H1 (cell line): ENCODE data around the gene ZBTB16. TPM values are rescaled to one million over a fixed set of nuclear protein-coding genes. Genes with fewer than 3 reads are reported as not detected.

Experiments
- CTCF ChIA-PET: fragments of 300-600 bp; sonication (Branson Sonifier 250); formaldehyde crosslinking; loops from one replicate; lab custom pipeline; 2021; ENCODE audit not compliant: partially characterized antibody; lab: Charles Lee
- POLR2A ChIA-PET: fragments of 300-600 bp; sonication (Branson Sonifier 250); formaldehyde crosslinking; loops from one replicate; lab custom pipeline; 2021; ENCODE audit warnings: inconsistent platforms; ENCODE audit not compliant: partially characterized antibody; lab: Charles Lee
- DNase-seq, 2 experiments: peaks; one replicate each; pipeline versions ENCODE4 v3.0.0 to v3.0.0-alpha.2; 2010 to 2022; ENCODE audit warnings: low spot score in 2 of 2, low read depth in 1 of 2, mixed read lengths in 1 of 2
- FAIRE-seq: peaks from 2 replicates; lab custom pipeline; 2011; peaks lifted over from hg19 to GRCh38; lab: Jason Lieb, UNC
- H2AFZ ChIP-seq: 2 replicates; pipeline ENCODE4 v1.8.1; 2012; ENCODE audit warnings: low read length, inconsistent platforms
- H2AK5ac ChIP-seq: 2 replicates; pipeline ENCODE4 v1.6.1; 2013; ENCODE audit warnings: low read depth, low read length
- H2BK120ac ChIP-seq: replicated peaks from 2 replicates; pipeline ENCODE3; 2013; ENCODE audit warnings: low read depth, low read length, inconsistent platforms
- H2BK12ac ChIP-seq: 2 replicates; pipeline ENCODE4 v1.6.1; 2013; ENCODE audit warnings: low read depth, low read length
- H2BK15ac ChIP-seq: 2 replicates; pipeline ENCODE4 v1.6.1; 2013; ENCODE audit warnings: low read length
- H2BK20ac ChIP-seq: 2 replicates; pipeline ENCODE4 v1.6.1; 2013; ENCODE audit warnings: low read length
- H2BK5ac ChIP-seq: 2 replicates; pipeline ENCODE4 v1.6.1; 2013; ENCODE audit warnings: low read depth, low read length
- H3K14ac ChIP-seq: 2 replicates; pipeline ENCODE4 v1.6.1; 2013; ENCODE audit warnings: inconsistent platforms; ENCODE audit not compliant: insufficient read length
- H3K18ac ChIP-seq: 2 replicates; pipeline ENCODE4 v1.6.1; 2013; ENCODE audit warnings: low read length; ENCODE audit errors: extremely low read depth
- H3K23ac ChIP-seq: 2 replicates; pipeline ENCODE4 v1.6.1; 2013; ENCODE audit warnings: inconsistent platforms; ENCODE audit not compliant: insufficient read length
- H3K23me2 ChIP-seq: 2 replicates; pipeline ENCODE4 v1.6.1; 2013; ENCODE audit warnings: low read depth, low read length
- H3K27ac ChIP-seq: 2 replicates; pipeline ENCODE4 v1.6.1; 2011; ENCODE audit warnings: low read depth, low read length, inconsistent platforms
- H3K27me3 ChIP-seq, 4 experiments: replicated peaks in 1 of 4; 1 replicate in 1 of 4; 2 replicates in 3 of 4; pipeline versions ENCODE4 v1.6.1 to v1.8.1; 2011 to 2013; ENCODE audit warnings: low read length in 3 of 4, mild to moderate bottlenecking in 3 of 4, inconsistent platforms in 2 of 4, mixed read lengths in 2 of 4, moderate library complexity in 1 of 4; ENCODE audit not compliant: control insufficient read depth in 3 of 4, insufficient read depth in 3 of 4; ENCODE audit errors: extremely low read depth in 1 of 4
- H3K36me3 ChIP-seq, 4 experiments: 2 replicates each; pipeline versions ENCODE4 v1.6.1 to v1.8.1; 2011 to 2013; ENCODE audit warnings: mild to moderate bottlenecking in 4 of 4, low read length in 3 of 4, moderate library complexity in 2 of 4, control low read depth in 1 of 4, inconsistent platforms in 1 of 4; ENCODE audit not compliant: insufficient read depth in 4 of 4, control insufficient read depth in 2 of 4
- H3K4ac ChIP-seq: replicated peaks from 2 replicates; pipeline ENCODE3; 2013; ENCODE audit warnings: low read length, low read depth, mixed read lengths, inconsistent platforms; ENCODE audit not compliant: insufficient read length
- H3K4me1 ChIP-seq, 4 experiments: replicated peaks in 1 of 4; 1 replicate in 1 of 4; 2 replicates in 3 of 4; pipeline versions ENCODE4 v1.6.1 to v1.8.1; 2011 to 2013; ENCODE audit warnings: low read length in 3 of 4, inconsistent platforms in 2 of 4, mixed read lengths in 1 of 4; ENCODE audit not compliant: insufficient read depth in 4 of 4, control insufficient read depth in 3 of 4
- H3K4me2 ChIP-seq, 2 experiments: 2 replicates each; pipeline versions ENCODE4 v1.6.1 to v1.8.1; 2011 to 2013; ENCODE audit warnings: low read depth in 2 of 2, low read length in 2 of 2, control low read depth in 1 of 2, inconsistent platforms in 1 of 2, mild to moderate bottlenecking in 1 of 2; ENCODE audit not compliant: insufficient read depth in 1 of 2
- H3K4me3 ChIP-seq, 4 experiments: fragments of 200-600, 300-600 bp in 1 of 4; sonication (generic), shearing (Covaris generic), sonication (Bioruptor Twin) in 1 of 4; 2 replicates each; pipeline versions ENCODE4 v1.5.1 to v1.8.1; 2011 to 2016; ENCODE audit warnings: low read length in 4 of 4, low read depth in 3 of 4, control low read depth in 2 of 4, inconsistent platforms in 2 of 4, mild to moderate bottlenecking in 2 of 4, mixed read lengths in 1 of 4, moderate library complexity in 1 of 4; ENCODE audit not compliant: insufficient read depth in 2 of 4; ENCODE audit errors: extremely low read depth in 1 of 4
- H3K56ac ChIP-seq: replicated peaks from 2 replicates; pipeline ENCODE3; 2013; ENCODE audit warnings: low read depth, mild to moderate bottlenecking, mixed read lengths, low read length, inconsistent platforms; ENCODE audit not compliant: insufficient read length
- H3K79me1 ChIP-seq: 2 replicates; pipeline ENCODE4 v1.6.1; 2013; ENCODE audit warnings: low read depth, low read length, control low read depth
- H3K79me2 ChIP-seq, 2 experiments: 2 replicates each; pipeline versions ENCODE4 v1.6.1 to v1.8.1; 2012 to 2013; ENCODE audit warnings: low read length in 2 of 2, mild to moderate bottlenecking in 2 of 2, inconsistent platforms in 1 of 2; ENCODE audit not compliant: insufficient read depth in 2 of 2, control insufficient read depth in 1 of 2
- H3K9ac ChIP-seq, 4 experiments: replicated peaks in 1 of 4; 1 replicate in 1 of 4; 2 replicates in 3 of 4; pipeline versions ENCODE4 v1.6.1 to v1.8.1; 2011 to 2013; ENCODE audit warnings: low read depth in 3 of 4, low read length in 3 of 4, control low read depth in 2 of 4, mild to moderate bottlenecking in 2 of 4, moderate library complexity in 2 of 4, inconsistent platforms in 1 of 4; ENCODE audit errors: extremely low read depth in 1 of 4
- H3K9me3 ChIP-seq, 2 experiments: 2 replicates each; pipeline versions ENCODE4 v1.6.1 to v1.8.1; 2012 to 2013; ENCODE audit warnings: mild to moderate bottlenecking in 2 of 2, moderate library complexity in 2 of 2, control low read depth in 1 of 2, inconsistent platforms in 1 of 2, low read depth in 1 of 2, low read length in 1 of 2, mixed read lengths in 1 of 2; ENCODE audit not compliant: insufficient read depth in 2 of 2
- H4K20me1 ChIP-seq, 2 experiments: replicated peaks in 1 of 2; 2 replicates each; pipeline versions ENCODE3 to v1.8.1; 2011 to 2013; ENCODE audit warnings: inconsistent platforms in 2 of 2, low read length in 2 of 2, mild to moderate bottlenecking in 1 of 2; ENCODE audit not compliant: insufficient read depth in 2 of 2, control insufficient read depth in 1 of 2
- H4K5ac ChIP-seq: 2 replicates; pipeline ENCODE4 v1.6.1; 2013; ENCODE audit warnings: low read length, low read depth, mixed read lengths, inconsistent platforms; ENCODE audit not compliant: insufficient read length
- H4K8ac ChIP-seq: 2 replicates; pipeline ENCODE4 v1.8.0; 2013; ENCODE audit warnings: mild to moderate bottlenecking, moderate library complexity, low read length, inconsistent platforms; ENCODE audit not compliant: insufficient read depth; ENCODE audit errors: extremely low read depth
- H4K91ac ChIP-seq: replicated peaks from 2 replicates; pipeline ENCODE3; 2013; ENCODE audit warnings: low read length, mixed read lengths, inconsistent platforms; ENCODE audit not compliant: insufficient read length
- ASH2L ChIP-seq: fragments of 200-600, 300-600 bp; sonication (generic); IDR thresholded peaks from one replicate; pipeline ENCODE4 v1.7.1; 2017; ENCODE audit warnings: low read length
- BACH1 ChIP-seq: IDR thresholded peaks from 2 replicates; pipeline ENCODE4 v1.6.1; 2012; ENCODE audit warnings: low read length, improper control_type of control experiment
- CHD2 ChIP-seq: IDR thresholded peaks from 2 replicates; pipeline ENCODE4 v1.6.1; 2012; ENCODE audit warnings: low read length, improper control_type of control experiment
- CREB1 ChIP-seq: IDR thresholded peaks from 2 replicates; pipeline ENCODE4 v1.6.1; 2012; ENCODE audit warnings: inconsistent platforms
- GTF2F1 ChIP-seq: IDR thresholded peaks from 2 replicates; pipeline ENCODE4 v1.6.1; 2012; ENCODE audit warnings: low read depth, low read length, improper control_type of control experiment, borderline replicate concordance
- KDM5A ChIP-seq: fragments of 200-600 bp; IDR thresholded peaks from 2 replicates; pipeline ENCODE4 v1.7.1; 2012; ENCODE audit warnings: mild to moderate bottlenecking, low read length, inconsistent platforms, mixed read lengths
- PHF8 ChIP-seq: fragments of 200-600 bp; sonication (generic); conservative IDR thresholded peaks from 2 replicates; pipeline ENCODE4 v1.7.1; 2012; ENCODE audit warnings: low read depth, mild to moderate bottlenecking, inconsistent platforms, low read length, moderate library complexity
- SIRT6 ChIP-seq: IDR thresholded peaks from one replicate; pipeline ENCODE4 v1.7.1; 2012; ENCODE audit warnings: low read length, inconsistent platforms
- SIX5 ChIP-seq: IDR thresholded peaks from 2 replicates; pipeline ENCODE4 v1.6.1; 2011; ENCODE audit warnings: mild to moderate bottlenecking, low read depth, low read length
- SUZ12 ChIP-seq: fragments of 200-600 bp; sonication (generic); IDR thresholded peaks from 2 replicates; pipeline ENCODE4 v1.6.1; 2012; ENCODE audit warnings: mild to moderate bottlenecking, inconsistent platforms, low read length, moderate library complexity, mixed read lengths
- TEAD4 ChIP-seq: IDR thresholded peaks from 2 replicates; pipeline ENCODE4 v1.6.1; 2012; ENCODE audit warnings: low read depth, low read length, inconsistent platforms, mixed read lengths
- WGBS, 2 experiments: shearing (Covaris generic) in 1 of 2; methylation state at CpG; one replicate each; pipeline versions ENCODE4 v1.1.6 to v1.1.7; 2013 to 2015; ENCODE audit warnings: low lambda C conversion rate in 2 of 2, mixed read lengths in 2 of 2, inconsistent platforms in 1 of 2, low coverage in 1 of 2, missing lambda C conversion rate in 1 of 2; ENCODE audit not compliant: insufficient replicate concordance in 2 of 2, insufficient coverage in 1 of 2, insufficient read length in 1 of 2; ENCODE audit errors: extremely low coverage in 1 of 2, missing lambda C conversion rate in 1 of 2; 5-methylcytosine and 5-hydroxymethylcytosine counted together
- polyA plus RNA-seq, 7 experiments: library from polyadenylated mRNA; depleted of rRNA in 3 of 7; stranded (reverse) in 5 of 7; unstranded in 2 of 7; fragments of >200 nt in 5 of 7; fragments of 200-250 nt in 2 of 7; gene quantifications; 1 replicate in 5 of 7; 2 replicates in 1 of 7; 4 replicates in 1 of 7; pipeline versions ENCODE4 v1.2.1 to v1.2.3, GENCODE V29; 2011 to 2013; ENCODE audit warnings: missing spikeins in 2 of 7, mixed read lengths in 2 of 7
- total RNA-seq: library from RNA; stranded (reverse); fragmentation: NEBNext Ultra II Directional; extraction: Animal tissue kit (Norgen Biotek cat#: 25700); gene quantifications from 2 replicates; pipeline ENCODE4 v1.2.1, GENCODE V29; 2021

ZBTB16 gene
- total and polyA plus RNA-seq, 2 of the 8 experiments (the other 6 are each of a cell fraction or from before 2014, with no cell fraction given), result 0.12 to 0.61 TPM

GRCh38 chr11:114188851-114189570 is 129.5 kb downstream of the ZBTB16 start:
- CTCF ChIA-PET, result interaction anchor here (0.6 to 0.7 kb wide), 2 partner anchors 63 to 145 kb away, joined by 3 to 4 read pairs; no protein-coding TSS in a partner anchor
- Histone ChIP-seq H3K36me3 (no peaks in the 10 kb centered on the region), H3K4me3 (no peak overlapping the region), H4K5ac (no peak overlapping the region), H3K4me1 (peaks cover 0 to 7% (median 0%) of the 10 kb centered on the region in 4 experiments; a peak in 3 of 7 replicates), H3K79me1 (no peaks in the 10 kb centered on the region), H2BK20ac (no peak overlapping the region), H3K23me2 (no peaks in the 10 kb centered on the region), H2BK12ac (no peak overlapping the region), H2AFZ (no peak overlapping the region), H3K4me2 (no peak overlapping the region), H3K14ac (no peak overlapping the region), H2BK120ac (no peak overlapping the region), H3K27me3 (no peaks in the 10 kb centered on the region), H4K8ac (no peak overlapping the region), H3K9me3 (0 out of 4 replicates have a peak, but pooled peaks cover 0 to 2% of the 10 kb centered on the region in 2 experiments), H3K56ac (no peak overlapping the region), H4K20me1 (no peaks in the 10 kb centered on the region), H3K27ac (no peak overlapping the region), H3K4ac (no peak overlapping the region), H2AK5ac (no peak overlapping the region), H3K9ac (no peak overlapping the region), H3K23ac (no peak overlapping the region), H4K91ac (no peak overlapping the region), H3K79me2 (no peaks in the 10 kb centered on the region), H2BK5ac (no peak overlapping the region), H3K18ac (no peak overlapping the region), H2BK15ac (no peak overlapping the region)
- DNase-seq (no peak), FAIRE-seq (no peak)
- 84% methylated on average over 3 of the region's 3 CpGs; no CpG with 5 or more reads in 1 of the 2 experiments for WGBS, 2 experiments
- TF ChIP-seq GTF2F1 (no peak), KDM5A (no peak), ASH2L (no peak), CHD2 (no peak), SUZ12 (no peak), CREB1 (no peak), TEAD4 (no peak), BACH1 (no peak), PHF8 (no peak), SIX5 (no peak), SIRT6 (no peak)
- POLR2A ChIA-PET, result no interaction called here
